Gastrocnemius medialis (tissue), 4 donors: ENCODE results near the gene SCN2B. TPM values are rescaled to one million over a fixed set of nuclear protein-coding genes. Genes with fewer than 3 reads are reported as not detected.

Source experiments
- ATAC-seq, 2 donors: fragments of 150-250 bp; one replicate each; pipeline ENCODE4 v1.9.1; 2016
- DNase-seq, 2 donors: peaks; one replicate each; pipeline ENCODE4 v3.0.0-alpha.2; 2019
- H3K27ac ChIP-seq, 4 donors: fragments of 200-600 bp; sonication (generic); 1 replicate in 1 of 4; 2 replicates in 3 of 4; pipeline ENCODE4 v1.5.1; 2016 to 2018; ENCODE audit warnings: mild to moderate bottlenecking in 2 of 4, moderate library complexity in 1 of 4
- H3K27me3 ChIP-seq, 3 donors: fragments of 200-600 bp; sonication (generic) in 2 of 3; 1 replicate in 1 of 3; 2 replicates in 2 of 3; pipeline versions ENCODE4 v1.5.1 to v1.6.0; 2016 to 2019; ENCODE audit warnings: mild to moderate bottlenecking in 1 of 3, moderate library complexity in 1 of 3
- H3K36me3 ChIP-seq, 2 donors: fragments of 200-600 bp; sonication (generic) in 1 of 2; one replicate each; pipeline ENCODE4 v1.5.1; 2017 to 2018
- H3K4me1 ChIP-seq, 2 donors: fragments of 200-600 bp; sonication (generic) in 1 of 2; one replicate each; pipeline ENCODE4 v1.5.1; 2016 to 2017; ENCODE audit warnings: mild to moderate bottlenecking in 2 of 2
- H3K4me3 ChIP-seq, 4 donors: fragments of 200-600 bp; sonication (generic) in 3 of 4; 1 replicate in 1 of 4; 2 replicates in 3 of 4; pipeline ENCODE4 v1.5.1; 2016 to 2019; ENCODE audit warnings: mild to moderate bottlenecking in 2 of 4
- H3K9me3 ChIP-seq, 3 donors: fragments of 200-600 bp; sonication (generic) in 2 of 3; 1 replicate in 1 of 3; 2 replicates in 2 of 3; pipeline ENCODE4 v1.5.1; 2016 to 2019
- POLR2A ChIP-seq, 2 donors: fragments of 450-650 bp; IDR thresholded peaks; one replicate each; pipeline ENCODE4 v1.6.1; 2017; ENCODE audit warnings: antibody characterized with exemption in 2 of 2, mild to moderate bottlenecking in 2 of 2, moderate library complexity in 2 of 2
- in situ Hi-C, 4 donors: fragments of 200-750 bp; cut with MboI; loops; one replicate each; pipeline versions ENCODE4 v1.15.0 to v1.8.0; 2017; ENCODE audit warnings: low sequenced_read_pairs in 4 of 4
- intact Hi-C: fragments of 100-400 bp; cut with DNase I; formaldehyde crosslinking; loops from one replicate; pipeline ENCODE4 v1.15.1; 2023; ENCODE audit warnings: low total_unique reads
- total RNA-seq, 4 donors: library from RNA; depleted of rRNA; stranded (reverse); fragments of >200 nt; gene quantifications; one replicate each; pipeline versions ENCODE4 v1.1.0 to v1.2.3, GENCODE V29; 2016
- TF ChIP-seq, protein P1 (sequence below), 5 experiments: fragments of 450-650 bp in 3 of 5; fragments of 200-600 bp in 2 of 5; sonication (generic) in 2 of 5; IDR thresholded peaks in 4 of 5; conservative IDR thresholded peaks in 1 of 5; 1 replicate in 4 of 5; 2 replicates in 1 of 5; pipeline ENCODE4 v1.5.1; 2016 to 2019; ENCODE audit warnings: antibody characterized with exemption in 5 of 5, mild to moderate bottlenecking in 3 of 5, moderate library complexity in 3 of 5

Gene SCN2B
- total RNA-seq, 4 donors from 2014 or later, result 0.10 to 1.9 (median 0.24) TPM; not detected in 1

DNA sequence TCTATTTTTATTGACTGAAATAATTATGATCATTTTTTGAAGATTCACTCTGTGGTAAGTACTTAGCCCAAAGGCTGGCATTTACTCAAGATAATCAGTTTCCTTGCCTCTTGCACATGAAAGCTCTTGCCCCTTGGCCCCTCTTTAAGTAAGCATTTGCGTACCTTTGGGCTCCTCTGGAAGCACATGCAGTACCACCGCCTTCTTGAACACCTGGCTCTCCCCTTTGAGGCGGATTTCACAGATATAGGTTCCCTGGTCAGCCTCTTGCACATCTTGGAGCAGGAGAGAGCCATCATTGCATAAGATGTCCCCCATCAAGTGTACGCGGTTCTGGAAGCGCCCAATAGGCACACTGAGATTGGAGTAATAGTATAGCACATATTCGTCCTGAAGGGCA, 33.9 kb upstream of the SCN2B start:
- H3K36me3 ChIP-seq, result no peaks in the 10 kb centered on the region
- ATAC-seq (no peak), DNase-seq (no peak)
- no peak for TF ChIP-seq POLR2A (IDR thresholded peaks at IDR 0.05)
- TF ChIP-seq, protein P1, sequence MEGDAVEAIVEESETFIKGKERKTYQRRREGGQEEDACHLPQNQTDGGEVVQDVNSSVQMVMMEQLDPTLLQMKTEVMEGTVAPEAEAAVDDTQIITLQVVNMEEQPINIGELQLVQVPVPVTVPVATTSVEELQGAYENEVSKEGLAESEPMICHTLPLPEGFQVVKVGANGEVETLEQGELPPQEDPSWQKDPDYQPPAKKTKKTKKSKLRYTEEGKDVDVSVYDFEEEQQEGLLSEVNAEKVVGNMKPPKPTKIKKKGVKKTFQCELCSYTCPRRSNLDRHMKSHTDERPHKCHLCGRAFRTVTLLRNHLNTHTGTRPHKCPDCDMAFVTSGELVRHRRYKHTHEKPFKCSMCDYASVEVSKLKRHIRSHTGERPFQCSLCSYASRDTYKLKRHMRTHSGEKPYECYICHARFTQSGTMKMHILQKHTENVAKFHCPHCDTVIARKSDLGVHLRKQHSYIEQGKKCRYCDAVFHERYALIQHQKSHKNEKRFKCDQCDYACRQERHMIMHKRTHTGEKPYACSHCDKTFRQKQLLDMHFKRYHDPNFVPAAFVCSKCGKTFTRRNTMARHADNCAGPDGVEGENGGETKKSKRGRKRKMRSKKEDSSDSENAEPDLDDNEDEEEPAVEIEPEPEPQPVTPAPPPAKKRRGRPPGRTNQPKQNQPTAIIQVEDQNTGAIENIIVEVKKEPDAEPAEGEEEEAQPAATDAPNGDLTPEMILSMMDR (IDR thresholded peaks at IDR 0.05 in 4 of 5, conservative IDR thresholded peaks at IDR 0.05 in 1 of 5), result no peak
- H3K4me3 ChIP-seq, result no peak overlapping the region
- H3K4me1 ChIP-seq, result no peaks in the 10 kb centered on the region
- no peaks in the 10 kb centered on the region for H3K9me3 ChIP-seq
- H3K27ac ChIP-seq, result no peak overlapping the region
- in situ Hi-C loops, result no loop called here
- peaks cover 0 to 13% (median 11%) of the 10 kb centered on the region in 3 donors for H3K27me3 ChIP-seq
- intact Hi-C loops, result no loop called here

DNA sequence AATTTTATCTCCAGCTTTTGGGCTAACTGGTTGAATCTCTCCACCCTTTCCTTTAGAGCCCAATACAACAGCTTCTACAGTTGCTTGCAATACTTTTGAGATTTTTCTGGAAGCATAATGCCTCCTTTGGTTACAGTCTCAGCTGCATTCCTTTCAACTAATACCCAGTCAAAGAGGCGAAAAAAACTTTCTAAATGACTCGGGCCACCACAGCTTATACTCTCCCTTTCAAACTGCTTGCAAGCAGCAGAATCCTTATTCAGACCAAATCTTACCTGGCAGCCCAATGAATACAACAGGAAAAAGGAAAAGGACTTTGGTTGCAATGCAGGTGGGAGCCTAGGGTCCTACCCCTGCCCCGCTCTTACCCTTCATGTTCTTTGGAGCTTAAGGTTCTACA, 32.6 kb upstream of the SCN2B start:
- Histone ChIP-seq H3K4me1 (no peaks in the 10 kb centered on the region), H3K27me3 (peaks cover 0 to 11% (median 10%) of the 10 kb centered on the region in 3 donors), H3K36me3 (no peaks in the 10 kb centered on the region), H3K27ac (no peak overlapping the region), H3K4me3 (no peak overlapping the region), H3K9me3 (no peaks in the 10 kb centered on the region)
- DNase-seq, result no peak
- ATAC-seq, result no peak
- in situ Hi-C loops, result loop anchor here in 1 of 4 donors (10.0 kb wide), 1 partner anchor 86 kb away; no protein-coding TSS in a partner anchor
- intact Hi-C loops, result no loop called here
- TF ChIP-seq POLR2A (IDR thresholded peaks at IDR 0.05), result no peak
- TF ChIP-seq, protein P1 (IDR thresholded peaks at IDR 0.05 in 4 of 5, conservative IDR thresholded peaks at IDR 0.05 in 1 of 5), result no peak

DNA sequence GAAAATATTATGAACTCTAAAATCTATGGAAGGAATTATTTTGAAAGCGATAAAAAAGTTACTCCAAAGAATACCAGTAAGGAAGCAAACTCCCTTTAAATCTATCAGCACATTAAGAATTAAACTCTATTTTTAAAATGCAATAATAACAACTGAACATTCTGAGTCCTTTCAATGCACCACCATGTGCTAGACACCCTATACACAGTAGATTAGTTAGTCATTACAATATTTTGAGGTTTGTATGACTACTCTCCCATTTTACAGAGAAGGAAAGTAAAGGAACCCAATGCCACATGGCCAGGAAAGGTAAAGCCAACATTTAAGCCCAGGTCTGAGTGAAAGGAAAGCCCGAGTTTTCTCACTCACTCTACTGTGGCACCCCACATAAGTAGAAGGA, 30.6 kb upstream of the SCN2B start:
- ATAC-seq, result no peak
- intact Hi-C loops, result no loop called here
- no peak overlapping the region for H3K27ac ChIP-seq

DNA sequence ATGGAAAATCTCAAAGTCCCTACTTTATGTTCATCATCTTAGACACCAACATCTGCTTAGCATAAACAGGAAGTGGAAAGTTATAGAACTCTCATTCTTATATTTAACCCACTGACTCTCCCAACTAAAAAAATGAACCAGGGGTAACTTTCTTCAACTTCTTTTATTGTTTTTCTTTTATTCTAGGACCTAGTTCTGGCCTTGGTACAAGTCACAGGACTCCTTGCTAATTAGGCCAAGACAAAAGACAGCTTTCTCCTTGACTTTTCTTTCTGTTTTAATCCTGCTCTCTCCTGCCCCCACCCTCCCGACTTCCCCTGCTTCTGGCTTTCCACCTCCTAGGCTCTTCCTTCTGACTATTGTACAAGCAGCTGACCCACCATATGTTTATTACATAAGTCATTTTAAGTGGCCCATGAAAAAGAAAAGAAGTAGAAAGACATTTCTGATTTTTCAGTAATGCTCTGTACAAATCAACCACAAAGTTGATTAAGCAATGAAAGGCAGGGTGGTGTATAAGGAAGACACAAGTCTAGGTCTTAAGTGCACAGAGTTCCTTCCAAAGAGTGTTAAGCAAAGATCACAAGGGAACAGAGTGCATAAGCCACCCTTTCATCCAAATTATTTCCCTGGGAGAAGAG, 30.1 kb upstream of the SCN2B start:
- no peak overlapping the region for H3K4me3 ChIP-seq
- TF ChIP-seq POLR2A (IDR thresholded peaks at IDR 0.05), result no peak
- TF ChIP-seq, protein P1 (IDR thresholded peaks at IDR 0.05 in 4 of 5, conservative IDR thresholded peaks at IDR 0.05 in 1 of 5), result no peak
- intact Hi-C loops (no loop called here), in situ Hi-C loops (loop anchor here in 1 of 4 donors (10.0 kb wide), 1 partner anchor 88 kb away; no protein-coding TSS in a partner anchor)
- H3K4me1 ChIP-seq, result no peaks in the 10 kb centered on the region
- H3K36me3 ChIP-seq, result no peaks in the 10 kb centered on the region
- H3K9me3 ChIP-seq, result no peaks in the 10 kb centered on the region
- H3K27ac ChIP-seq, result peak overlapping the region in 1 of 4 donors; percentile 4
- peak in 1 of 2 donors; percentile 42 for ATAC-seq
- DNase-seq, result no peak
- H3K27me3 ChIP-seq, result peaks cover 0 to 10% (median 8%) of the 10 kb centered on the region in 3 donors

More for the DNA sequence above, 30.6 kb upstream of the SCN2B start:
- TF ChIP-seq POLR2A (IDR thresholded peaks at IDR 0.05), result no peak
- TF ChIP-seq, protein P1 (IDR thresholded peaks at IDR 0.05 in 4 of 5, conservative IDR thresholded peaks at IDR 0.05 in 1 of 5), result no peak
- Histone ChIP-seq H3K36me3 (no peaks in the 10 kb centered on the region), H3K4me3 (no peak overlapping the region), H3K9me3 (no peaks in the 10 kb centered on the region), H3K27me3 (peaks cover 0 to 10% (median 8%) of the 10 kb centered on the region in 3 donors), H3K4me1 (no peaks in the 10 kb centered on the region)
- in situ Hi-C loops, result loop anchor here in 1 of 4 donors (10.0 kb wide), 1 partner anchor 88 kb away; no protein-coding TSS in a partner anchor
- no peak for DNase-seq
